OCI-LY3 (cell line): ENCODE data around the gene UBE2N.
A peak's percentile ranks its signal among the peaks of the same experiment; 100 is the strongest.

Experiments
- H2AFZ ChIP-seq: fragments of 200-600, 300-600 bp; shearing (Covaris generic); 2 replicates; pipeline ENCODE4 v1.6.0; 2014; ENCODE audit warnings: antibody characterized with exemption, low read depth, low read length
- H3K27ac ChIP-seq: fragments of 200-600, 300-600 bp; sonication (generic); 2 replicates; pipeline ENCODE4 v1.5.1; 2014; ENCODE audit warnings: mild to moderate bottlenecking, low read length, moderate library complexity, mixed read lengths
- H3K27me3 ChIP-seq: fragments of 200-600, 300-600 bp; sonication (generic); 2 replicates; pipeline ENCODE4 v1.6.1; 2014; ENCODE audit warnings: low read depth, low read length, mixed read lengths
- H3K36me3 ChIP-seq: fragments of 200-600, 300-600 bp; sonication (generic); replicated peaks from 2 replicates; pipeline ENCODE3; 2014; ENCODE audit warnings: low read depth, low read length, mixed read lengths
- H3K4me1 ChIP-seq: fragments of 300-600, 200-600 bp; sonication (generic); 2 replicates; pipeline ENCODE4 v1.6.1; 2014; ENCODE audit warnings: low read length, mixed read lengths
- H3K4me2 ChIP-seq: fragments of 200-600, 300-600 bp; sonication (generic); 2 replicates; pipeline ENCODE4 v1.6.1; 2014; ENCODE audit warnings: low read length, mixed read lengths
- H3K4me3 ChIP-seq: fragments of 300-600, 200-600 bp; sonication (generic); 2 replicates; pipeline ENCODE4 v1.5.1; 2014; ENCODE audit warnings: antibody characterized with exemption, mild to moderate bottlenecking, low read length, moderate library complexity
- H3K79me2 ChIP-seq: fragments of 300-600, 200-600 bp; shearing (Covaris generic); 2 replicates; pipeline ENCODE4 v1.6.1; 2014; ENCODE audit warnings: mild to moderate bottlenecking, low read length, mixed read lengths
- H3K9ac ChIP-seq: fragments of 300-600, 200-600 bp; shearing (Covaris generic); 2 replicates; pipeline ENCODE4 v1.6.0; 2014; ENCODE audit warnings: mild to moderate bottlenecking, low read length, moderate library complexity
- H3K9me3 ChIP-seq: fragments of 200-600, 300-600 bp; shearing (Covaris generic); 2 replicates; pipeline ENCODE4 v1.6.1; 2014; ENCODE audit warnings: low read length, mixed read lengths; ENCODE audit not compliant: insufficient read depth
- H4K20me1 ChIP-seq: fragments of 200-600, 300-600 bp; sonication (generic); 2 replicates; pipeline ENCODE4 v1.6.1; 2016; ENCODE audit warnings: low read length, mixed read lengths; ENCODE audit not compliant: insufficient read depth
- CTCF ChIP-seq: fragments of 200-600, 300-600 bp; sonication (generic); IDR thresholded peaks from 2 replicates; pipeline ENCODE4 v1.5.1; 2014; ENCODE audit warnings: antibody characterized with exemption, low read length, low read depth
- EZH2phosphoT487 ChIP-seq: fragments of 200-600 bp; shearing (Covaris generic); IDR thresholded peaks from 2 replicates; pipeline ENCODE4 v1.6.1; 2018; ENCODE audit warnings: antibody characterized with exemption, mixed run types, low read depth

The UBE2N gene

GRCh38 chr12:93426412-93426805 lies 15.3 kb downstream of the UBE2N start:
- H3K4me2 ChIP-seq, result peak overlapping the region; percentile 80

GRCh38 chr12:93425736-93426411 lies 15.9 kb downstream of the UBE2N start:
- Histone ChIP-seq H3K4me3 (peak overlapping the region; percentile 58), H3K9ac (peak overlapping the region; percentile 22; the same call in 1 of the 2 replicates), H4K20me1 (peaks cover 90% of the 10 kb centered on the region), H3K36me3 (peaks cover 9% of the 10 kb centered on the region), H3K4me2 (peak overlapping the region; percentile 80), H3K4me1 (peaks cover 66% of the 10 kb centered on the region), H3K9me3 (no peaks in the 10 kb centered on the region), H2AFZ (no peak overlapping the region), H3K27me3 (no peaks in the 10 kb centered on the region), H3K79me2 (peaks cover 98% of the 10 kb centered on the region), H3K27ac (peak overlapping the region; percentile 51)
- TF ChIP-seq CTCF, result no peak
- TF ChIP-seq EZH2phosphoT487, result no peak

More at GRCh38 chr12:93426412-93426805, 15.3 kb downstream of the UBE2N start:
- Histone ChIP-seq H4K20me1 (peaks cover 92% of the 10 kb centered on the region), H3K9ac (peak overlapping the region; percentile 22; the same call in 1 of the 2 replicates), H3K36me3 (peaks cover 9% of the 10 kb centered on the region), H3K4me3 (peak overlapping the region; percentile 58), H3K79me2 (peaks cover 100% of the 10 kb centered on the region), H3K27ac (peak overlapping the region; percentile 51), H3K27me3 (no peaks in the 10 kb centered on the region), H2AFZ (no peak overlapping the region), H3K9me3 (no peaks in the 10 kb centered on the region), H3K4me1 (peaks cover 62% of the 10 kb centered on the region)
- TF ChIP-seq EZH2phosphoT487 (no peak), CTCF (no peak)

- H3K36me3 ChIP-seq, result peaks cover 7% of the 10 kb centered on the region
- no peak overlapping the region for H3K9ac ChIP-seq
- no peaks in the 10 kb centered on the region for H3K27me3 ChIP-seq
- H4K20me1 ChIP-seq, result peaks cover 90% of the 10 kb centered on the region
- H3K4me1 ChIP-seq, result peaks cover 83% of the 10 kb centered on the region
- H2AFZ ChIP-seq, result no peak overlapping the region
- H3K4me2 ChIP-seq, result peak overlapping the region; percentile 65
- 0 out of 2 replicates have a peak overlapping the region, but pooled peaks have one; percentile 12 for H3K4me3 ChIP-seq
- TF ChIP-seq CTCF (no peak), EZH2phosphoT487 (no peak)
- peaks cover 98% of the 10 kb centered on the region for H3K79me2 ChIP-seq
- H3K9me3 ChIP-seq, result no peaks in the 10 kb centered on the region
- peak overlapping the region; percentile 15; the same call in 1 of the 2 replicates for H3K27ac ChIP-seq
These were observed 19.7 kb downstream of the UBE2N start for GRCh38 chr12:93422050-93422449.

- no peaks in the 10 kb centered on the region for H3K27me3 ChIP-seq
- no peaks in the 10 kb centered on the region for H3K9me3 ChIP-seq
- peaks cover 83% of the 10 kb centered on the region for H3K4me1 ChIP-seq
- peaks cover 98% of the 10 kb centered on the region for H3K79me2 ChIP-seq
- H3K4me2 ChIP-seq, result peak overlapping the region; percentile 47
- H3K9ac ChIP-seq, result no peak overlapping the region
- H4K20me1 ChIP-seq, result peaks cover 78% of the 10 kb centered on the region
- H2AFZ ChIP-seq, result no peak overlapping the region
- peaks cover 7% of the 10 kb centered on the region for H3K36me3 ChIP-seq
- peak; percentile 68 for TF ChIP-seq CTCF
- TF ChIP-seq EZH2phosphoT487, result no peak
- peak overlapping the region; percentile 37; the same call in 1 of the 2 replicates for H3K4me3 ChIP-seq
- H3K27ac ChIP-seq, result no peak overlapping the region
These were observed 22.2 kb downstream of the UBE2N start for GRCh38 chr12:93419388-93420034.
